ENCODE measurements around the gene OXNAD1.

DNA sequence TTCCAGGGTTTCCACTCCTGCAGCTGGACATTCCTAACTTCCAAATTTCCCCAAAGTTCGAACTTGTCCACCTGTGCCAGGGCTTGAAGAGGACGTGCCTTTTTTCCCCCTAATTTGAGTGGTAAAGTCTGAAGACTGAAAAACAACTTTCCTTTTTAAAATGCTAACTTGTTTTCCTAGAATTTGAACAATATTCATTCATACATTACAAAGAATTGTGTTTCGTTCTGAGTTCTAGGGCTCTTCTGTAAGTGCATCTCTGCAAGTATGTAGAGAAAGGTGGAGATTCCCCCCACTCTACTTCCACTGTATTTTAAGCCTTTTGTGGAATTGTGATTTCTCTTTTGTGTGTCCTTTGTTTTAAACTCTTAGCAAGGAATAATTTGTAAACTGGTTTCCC, 9.7 kb upstream of the OXNAD1 start:
- no peak for TF ChIP-seq CTCF (IDR thresholded peaks at IDR 0.05)
- no peak for TF ChIP-seq EZH2 (IDR thresholded peaks at IDR 0.05)
- TF ChIP-seq EZH2phosphoT487 (IDR thresholded peaks at IDR 0.05), result no peak
